Activated T-helper 1 cell treated with anti-CD3 and anti-CD28 coated beads, Interleukin-2, amount 50 U/mL, for 16 hours (primary cell): ENCODE measurements around the gene NFIB.

Source experiments
- DNase-seq, 2 donors: peaks; one replicate each; pipeline ENCODE4 v3.0.0-alpha.2; 2020; ENCODE audit warnings: low read depth in 1 of 2, low spot score in 1 of 2

NFIB gene

DNA sequence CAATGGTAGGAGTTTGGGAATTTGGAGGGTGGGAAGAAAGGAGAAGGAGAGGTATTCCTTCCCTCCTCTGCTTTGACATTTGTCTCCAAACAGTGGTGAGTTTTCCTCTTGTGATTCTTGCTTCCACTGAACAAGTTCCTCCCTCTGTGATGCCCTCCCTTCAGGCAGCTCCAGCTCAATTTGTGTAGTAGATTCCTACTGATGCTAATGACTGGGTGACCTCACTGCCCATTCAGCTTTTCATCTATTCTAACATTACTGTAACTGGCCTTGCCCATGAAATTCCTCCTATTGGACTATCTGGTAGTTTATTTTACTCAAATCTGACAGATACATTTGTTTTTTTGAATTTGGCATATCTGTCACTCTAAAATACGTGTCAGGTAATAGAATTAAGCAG is 121.4 kb downstream of the NFIB start:
- no peak for DNase-seq

DNA sequence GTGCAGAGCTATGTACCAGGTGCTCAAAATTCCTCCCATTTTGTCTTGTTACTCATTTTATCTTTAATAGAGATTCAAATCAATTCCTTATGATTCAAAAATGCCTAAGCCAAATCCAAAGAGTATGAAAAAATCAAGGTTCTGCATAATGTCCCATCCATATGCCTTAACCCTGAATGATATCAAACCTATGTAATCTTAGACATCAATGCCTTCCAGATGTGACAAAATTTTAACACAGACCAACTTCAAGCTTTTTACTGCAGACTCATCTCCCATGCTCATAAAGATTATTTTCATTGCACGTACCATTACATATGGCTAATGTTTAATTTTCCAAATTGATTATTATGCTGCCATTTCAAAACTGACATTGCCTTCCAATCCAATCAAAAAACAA is 122.4 kb downstream of the NFIB start:
- no peak for DNase-seq

DNA sequence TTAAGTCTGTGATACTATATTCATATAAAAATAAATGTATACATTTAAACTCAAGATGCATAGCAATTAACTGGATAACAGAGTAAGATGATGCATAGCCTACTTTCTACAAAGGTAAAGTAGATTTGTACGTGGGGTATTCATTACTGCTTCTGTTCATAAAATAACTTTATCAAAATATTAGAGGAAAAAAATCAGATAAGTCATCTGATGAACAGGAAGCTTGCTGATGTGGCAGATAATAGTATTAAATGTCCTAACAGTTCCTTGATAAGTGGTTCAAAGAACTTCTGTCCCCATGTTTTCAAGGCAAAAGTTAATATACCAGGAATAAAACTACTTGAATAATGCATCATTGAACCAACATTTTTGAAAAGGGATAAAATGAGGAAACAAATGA is 123.7 kb downstream of the NFIB start:
- DNase-seq = no peak

DNA sequence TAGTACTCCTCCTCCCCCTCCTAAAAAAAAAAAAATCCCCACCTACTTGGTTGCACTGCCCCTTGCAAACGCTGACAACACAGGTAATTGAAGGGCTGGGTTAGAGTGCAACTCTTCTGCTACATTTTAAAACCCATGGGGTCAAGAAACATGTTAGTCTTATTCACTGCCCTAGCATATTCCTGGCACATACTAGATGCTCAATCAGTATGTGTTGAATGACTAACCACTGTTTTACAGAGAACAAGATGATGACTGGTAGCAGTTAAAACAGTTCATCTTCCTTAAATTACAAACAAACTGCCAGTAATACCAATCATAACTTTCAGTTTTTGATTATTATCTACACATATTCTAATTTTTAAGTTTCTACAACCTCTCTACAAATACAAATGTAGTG is 124.4 kb downstream of the NFIB start:
- no peak for DNase-seq

DNA sequence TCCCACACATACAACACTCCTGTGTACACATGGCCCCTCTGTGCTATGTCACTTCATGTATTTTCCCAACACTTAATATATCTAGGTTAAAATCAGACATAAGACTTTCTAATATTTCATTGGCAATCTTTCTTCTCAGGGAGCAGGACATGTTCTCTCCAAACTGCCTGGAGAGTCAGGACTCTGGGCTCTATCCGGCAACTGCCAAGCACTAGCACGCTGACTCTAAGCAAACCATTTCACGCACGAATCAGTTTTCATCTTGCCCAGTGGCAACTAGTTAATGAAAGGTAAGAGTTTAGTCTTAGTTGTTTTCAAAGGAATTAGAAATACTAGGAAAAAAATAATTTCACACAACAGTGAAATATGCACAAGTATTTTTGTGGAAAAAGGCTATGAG is 124.8 kb downstream of the NFIB start:
- DNase-seq = no peak

DNA sequence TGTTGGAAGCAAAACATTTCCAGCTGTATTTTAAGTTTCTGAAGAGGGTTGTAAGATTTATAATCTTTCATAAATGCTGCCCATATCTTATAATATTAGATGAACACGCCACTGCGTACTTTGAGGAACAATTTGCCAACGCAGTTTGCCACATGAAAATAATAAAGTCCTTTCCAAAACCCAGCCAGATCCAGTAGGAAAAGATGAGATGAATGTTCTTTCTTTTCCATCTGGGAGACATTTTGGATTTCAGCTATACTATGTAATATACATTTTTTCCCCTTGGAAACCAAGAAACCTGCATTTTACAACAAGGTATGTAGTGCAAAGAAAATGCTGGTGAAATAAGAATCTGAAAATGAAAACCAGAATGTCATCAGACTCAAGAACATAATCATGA is 125.4 kb downstream of the NFIB start:
- DNase-seq = no peak

DNA sequence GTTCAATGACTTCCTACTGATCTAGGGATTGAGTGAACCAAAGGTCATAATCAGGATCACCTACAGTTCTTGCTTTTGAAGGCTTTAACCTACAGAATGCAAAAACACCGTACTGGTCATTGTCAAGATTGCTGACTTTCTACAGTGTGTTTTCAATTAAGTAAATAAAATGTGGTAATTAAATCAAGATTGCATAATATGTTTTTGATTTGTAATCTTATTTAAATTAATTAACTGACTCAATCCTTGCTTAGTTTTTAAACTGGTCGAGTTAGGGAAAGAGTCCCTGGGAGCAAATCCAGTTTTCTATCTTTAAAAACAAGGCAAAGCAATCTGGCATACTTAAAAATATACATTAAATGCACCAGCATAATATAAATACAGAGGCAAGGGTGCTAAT is 125.9 kb downstream of the NFIB start:
- DNase-seq = no peak

DNA sequence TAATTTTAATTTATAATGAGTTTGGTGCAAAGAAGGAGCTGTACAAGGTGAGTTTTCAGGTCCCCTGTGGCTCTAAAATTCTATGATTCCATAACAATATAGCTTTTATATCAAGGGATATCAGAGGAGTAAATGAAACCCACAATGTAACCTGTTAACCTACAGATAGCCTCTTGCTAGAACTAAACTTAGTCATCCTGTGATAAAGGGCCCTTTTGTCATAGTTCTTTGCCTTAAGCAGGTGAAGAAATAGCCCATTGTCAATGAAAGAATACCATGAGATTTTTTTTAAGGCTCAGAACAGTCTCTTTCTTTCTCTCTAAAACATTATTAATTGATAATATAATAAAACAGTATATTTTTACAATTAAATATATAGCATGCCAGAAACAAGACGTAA is 127.8 kb downstream of the NFIB start:
- no peak for DNase-seq

DNA sequence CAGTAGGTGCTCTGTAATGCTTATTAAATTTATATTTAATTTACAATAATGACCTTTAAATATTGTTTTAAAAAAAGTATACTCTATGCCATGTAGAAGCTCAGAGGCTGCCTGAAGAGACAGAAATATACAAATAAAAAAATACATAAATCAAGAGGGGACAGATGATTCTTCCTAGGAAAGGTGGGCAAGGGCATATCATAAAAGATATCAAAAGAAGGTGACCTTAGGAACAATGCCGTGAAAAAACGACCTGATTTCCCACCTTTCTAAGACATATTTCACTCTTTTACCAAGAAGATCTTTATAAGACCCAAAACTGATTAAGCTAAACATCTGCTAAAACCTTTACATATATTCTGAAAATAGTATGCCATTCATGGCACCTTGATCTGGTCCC is 128.9 kb downstream of the NFIB start:
- no peak for DNase-seq

DNA sequence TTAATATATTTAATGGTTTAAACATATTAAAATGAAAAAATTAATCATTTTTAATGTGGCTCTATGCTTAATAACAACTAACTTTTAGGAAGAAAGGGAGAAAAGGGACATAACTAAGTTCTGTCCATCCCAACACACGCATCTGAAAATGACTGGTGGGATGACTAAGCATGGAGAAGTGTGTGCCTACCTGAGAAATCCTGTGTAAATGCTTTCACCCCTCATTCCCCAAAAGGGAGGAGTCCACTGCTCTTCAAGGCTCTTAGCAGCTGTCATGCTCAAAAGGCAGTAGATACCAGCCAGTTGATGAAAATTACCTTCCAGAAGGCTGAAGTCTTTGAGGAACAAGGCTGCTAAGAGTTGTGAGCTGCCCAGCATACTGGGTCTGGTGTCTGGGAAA is 130.9 kb downstream of the NFIB start:
- DNase-seq = no peak

DNA sequence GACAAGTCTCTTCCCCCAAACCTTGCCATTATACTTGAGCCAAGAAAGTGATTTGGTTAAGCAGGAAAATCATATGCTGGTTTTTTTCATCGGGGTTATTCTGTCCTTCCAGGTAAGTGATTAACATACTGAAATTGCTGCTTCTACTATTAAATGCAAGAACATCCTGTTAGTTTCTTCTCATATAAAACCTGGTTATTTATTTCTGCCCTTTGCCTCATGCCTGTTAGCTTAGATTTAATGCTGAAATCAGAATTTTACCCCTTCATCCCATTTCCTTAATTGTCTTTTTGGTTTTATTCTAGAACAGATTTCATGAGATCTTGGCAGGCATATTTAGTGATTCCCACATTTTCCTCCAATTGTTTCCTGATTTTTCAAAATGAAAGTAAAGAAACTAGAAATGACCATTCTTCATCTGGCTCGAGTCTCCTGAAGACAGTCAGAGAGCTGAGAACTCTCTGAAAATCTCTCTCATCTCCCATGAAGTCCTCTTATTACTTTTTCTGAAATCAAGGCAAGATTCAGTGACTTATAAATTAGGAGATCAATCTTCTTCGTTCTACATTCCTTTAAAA is 132.9 kb downstream of the NFIB start:
- DNase-seq = no peak

DNA sequence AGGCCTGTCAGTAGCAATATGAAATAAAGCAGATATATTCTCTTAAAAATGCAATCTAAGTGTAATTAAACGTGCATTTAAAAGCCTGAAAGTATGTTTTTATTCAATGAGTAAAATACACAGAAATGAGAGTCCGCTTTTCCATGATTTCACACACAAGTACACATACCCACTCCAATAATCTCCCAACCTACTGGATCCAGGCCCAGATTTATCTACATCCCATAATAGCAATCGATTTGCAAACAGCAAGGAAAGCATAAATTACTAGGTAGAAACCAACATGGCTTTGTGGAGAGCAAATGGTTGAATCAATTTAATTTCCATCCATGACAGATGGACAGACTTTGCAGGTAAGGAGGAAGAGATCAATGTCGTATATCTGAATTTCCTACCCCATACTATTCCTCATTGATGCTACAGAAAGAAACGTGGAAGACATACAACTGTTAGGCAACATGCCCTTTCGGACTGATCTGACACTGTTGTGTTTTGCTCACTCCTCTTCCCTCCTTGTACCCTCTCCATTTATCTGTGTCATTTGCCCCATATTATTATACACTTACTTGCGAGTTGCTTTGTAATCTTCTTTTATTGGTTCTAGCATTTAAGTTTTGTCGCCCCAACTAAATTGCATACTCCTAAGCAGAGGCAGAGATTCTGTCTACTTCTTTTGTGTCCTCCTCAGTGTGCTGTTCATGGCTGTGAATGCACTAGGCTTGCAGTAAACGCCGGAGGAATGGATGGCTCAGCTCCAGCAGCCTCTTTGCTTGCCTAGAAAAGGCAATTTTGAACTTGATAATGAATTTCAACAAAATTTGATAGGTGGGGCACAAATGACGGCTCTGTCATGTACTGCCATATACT is 133.6 kb downstream of the NFIB start:
- DNase-seq = no peak

DNA sequence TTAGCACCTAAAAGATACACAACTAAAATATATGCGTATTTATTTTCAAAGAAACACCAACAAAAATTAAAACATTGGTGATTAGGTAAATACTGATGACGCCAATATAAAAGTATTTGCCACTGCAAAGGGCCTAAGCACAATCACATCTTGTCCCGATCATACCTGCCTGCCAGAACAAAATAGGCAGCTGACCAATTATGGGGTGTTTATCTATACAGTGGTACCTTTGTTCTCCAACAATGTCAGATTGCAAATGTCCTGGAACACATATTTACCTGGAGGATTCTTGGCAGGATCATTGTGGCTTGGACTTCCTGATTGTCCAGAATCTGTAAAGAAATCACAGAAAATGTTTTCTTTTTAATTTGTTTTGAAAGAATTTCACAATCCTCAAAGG is 134.5 kb downstream of the NFIB start:
- no peak for DNase-seq

DNA sequence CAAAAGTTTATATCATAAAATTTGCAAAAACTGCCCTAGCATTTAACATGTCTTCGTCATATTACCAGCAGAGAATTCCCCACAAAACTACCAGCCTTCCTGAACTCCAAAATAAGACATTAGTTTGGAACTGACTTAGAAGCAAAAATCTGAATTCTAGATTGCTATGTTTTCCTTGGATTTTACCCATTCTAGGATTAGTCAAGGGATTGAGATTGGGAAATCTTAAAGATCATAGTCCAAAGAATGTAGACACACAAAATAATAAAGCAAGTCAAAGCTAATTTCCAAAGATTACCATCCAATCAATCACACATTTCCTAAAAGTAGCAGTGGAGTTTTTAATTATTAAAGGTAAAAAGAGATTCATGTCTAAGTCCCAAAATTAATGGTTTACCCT is 138.2 kb downstream of the NFIB start:
- no peak for DNase-seq

DNA sequence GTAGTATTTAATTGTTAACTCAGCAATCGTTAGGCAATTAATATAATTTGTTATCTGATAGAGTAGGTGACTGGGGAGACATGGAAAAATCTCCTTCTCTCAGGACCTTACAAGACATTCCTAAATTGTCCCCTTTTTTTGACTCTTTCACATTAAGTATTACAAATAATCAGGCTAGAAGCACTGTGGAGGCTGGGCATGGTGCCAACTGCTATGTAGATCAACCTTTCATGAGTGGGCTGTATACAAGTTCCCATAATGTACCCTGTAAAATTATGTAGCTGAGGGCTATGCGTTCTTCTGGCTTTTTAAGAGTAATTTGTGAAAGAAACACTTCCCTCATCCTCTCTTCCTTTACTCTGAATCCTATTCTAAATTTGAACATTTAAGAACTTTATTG is 140.2 kb downstream of the NFIB start:
- no peak for DNase-seq

DNA sequence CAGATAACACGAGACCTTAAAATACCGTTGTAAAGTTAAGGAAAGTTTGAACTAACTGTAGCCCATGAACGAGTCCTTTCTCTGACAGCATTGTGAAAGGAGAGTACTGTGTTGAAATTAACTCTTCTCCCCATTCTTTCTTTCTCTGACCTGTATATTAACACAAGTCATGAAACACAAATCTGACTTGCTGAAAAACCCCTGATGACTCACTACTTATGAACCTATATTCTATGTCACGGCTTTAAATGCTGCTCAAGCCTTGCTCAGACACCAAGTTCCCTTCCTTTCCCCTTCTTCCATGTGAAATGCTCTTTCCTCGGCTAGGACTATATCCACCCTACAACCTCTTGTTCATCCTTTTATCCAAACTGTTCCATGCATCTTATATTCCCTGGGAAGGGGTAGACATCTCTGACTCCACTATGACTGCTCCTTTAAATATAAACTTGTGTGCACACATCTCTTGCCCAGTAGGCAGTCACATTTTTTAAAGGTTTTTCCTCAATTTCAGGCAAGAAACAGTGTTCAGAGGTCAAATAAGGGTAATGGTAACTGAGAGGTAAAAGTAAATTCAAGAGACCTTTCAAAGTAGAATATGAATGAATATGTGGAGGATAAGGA is 142.9 kb downstream of the NFIB start:
- DNase-seq = no peak

DNA sequence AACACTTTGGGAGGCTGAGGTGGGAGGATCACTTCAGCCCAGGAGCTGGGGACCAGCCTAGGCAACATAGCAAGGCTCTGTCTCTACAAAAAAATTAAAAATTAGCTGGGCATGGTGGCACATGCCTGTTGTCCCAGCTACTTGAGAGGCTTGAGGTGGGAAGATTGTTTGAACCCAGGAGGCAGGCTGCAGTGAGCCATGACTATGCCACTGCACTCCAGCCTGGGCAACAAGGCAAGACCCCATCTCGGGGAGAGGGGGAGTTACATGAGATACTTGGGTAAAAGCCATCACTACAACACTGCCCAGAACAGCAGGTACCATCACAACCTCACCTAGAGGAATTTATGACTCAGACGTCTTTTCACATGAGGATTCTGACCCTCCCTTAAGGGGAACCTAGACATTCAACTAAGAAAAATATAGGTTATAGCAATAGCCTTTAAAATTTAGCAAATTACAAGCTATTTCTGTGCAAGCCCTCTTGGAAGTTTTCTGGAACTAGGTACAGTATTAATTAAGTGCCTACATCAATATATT is 143.5 kb downstream of the NFIB start:
- no peak for DNase-seq

DNA sequence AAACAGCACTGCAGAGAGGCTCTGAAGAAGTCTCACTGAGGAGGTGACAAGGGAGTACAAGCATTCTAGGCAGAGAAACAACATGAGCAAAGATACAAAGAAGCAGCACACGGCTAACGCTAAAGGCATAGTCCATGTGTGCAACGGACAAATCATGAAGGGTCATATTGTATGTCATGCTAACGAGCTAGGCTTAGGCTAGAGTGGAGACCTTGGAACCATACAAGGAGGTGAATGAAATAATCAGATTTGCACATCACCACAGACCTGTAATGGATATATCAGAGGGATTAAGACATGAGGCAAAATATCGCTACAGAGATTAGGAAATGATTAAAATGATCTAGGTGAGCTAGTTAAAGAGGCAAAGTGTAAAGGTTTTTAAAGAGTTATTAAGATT is 145.6 kb downstream of the NFIB start:
- no peak for DNase-seq

DNA sequence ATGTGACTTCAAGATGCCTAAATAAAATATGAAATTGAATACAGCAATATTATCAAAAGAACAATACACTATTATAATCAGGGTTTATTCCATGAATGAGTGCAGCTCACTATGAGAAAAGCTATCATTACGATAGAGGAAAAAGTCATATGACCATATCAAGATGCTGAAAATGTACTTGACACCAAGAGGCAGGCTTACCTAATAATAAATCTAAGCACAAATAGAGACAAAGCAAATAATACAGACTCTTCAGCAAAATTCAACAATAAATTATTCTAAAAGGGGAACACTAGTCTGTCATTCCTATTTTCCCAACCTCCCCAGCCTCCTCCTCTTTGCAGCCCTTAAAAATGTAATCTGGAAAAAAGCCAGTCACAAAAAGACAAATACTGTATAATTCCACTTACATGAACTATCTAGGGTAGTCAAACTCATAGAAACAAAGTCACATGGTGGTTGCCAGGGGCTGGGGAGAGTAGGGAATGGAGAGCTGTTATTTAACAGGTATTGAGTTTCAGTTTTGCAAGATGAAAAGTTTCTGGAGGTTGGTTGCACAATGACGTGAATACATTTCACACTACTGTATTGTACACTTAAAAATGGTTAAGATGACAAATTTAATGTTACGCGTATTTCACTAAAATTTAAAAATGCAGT is 148.4 kb downstream of the NFIB start:
- no peak for DNase-seq

DNA sequence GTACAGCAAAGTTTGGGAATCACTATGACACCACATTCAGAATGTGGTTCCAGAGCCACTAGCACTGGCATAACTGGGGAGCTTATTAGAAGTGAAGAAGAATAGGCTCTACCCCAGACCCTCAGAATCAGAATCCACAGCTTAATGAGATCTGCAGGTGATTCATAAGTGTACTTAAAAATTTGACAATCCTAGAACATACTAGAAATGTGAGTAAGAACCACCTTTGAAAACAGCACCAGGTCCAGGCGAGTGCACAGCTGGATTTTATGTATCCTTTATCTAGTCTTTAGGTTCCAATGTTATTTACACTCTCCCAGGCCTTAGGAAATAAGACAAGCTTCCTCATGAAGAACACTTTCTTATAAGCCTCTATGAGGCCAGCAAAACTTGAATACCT is 149.0 kb downstream of the NFIB start:
- DNase-seq = no peak

DNA sequence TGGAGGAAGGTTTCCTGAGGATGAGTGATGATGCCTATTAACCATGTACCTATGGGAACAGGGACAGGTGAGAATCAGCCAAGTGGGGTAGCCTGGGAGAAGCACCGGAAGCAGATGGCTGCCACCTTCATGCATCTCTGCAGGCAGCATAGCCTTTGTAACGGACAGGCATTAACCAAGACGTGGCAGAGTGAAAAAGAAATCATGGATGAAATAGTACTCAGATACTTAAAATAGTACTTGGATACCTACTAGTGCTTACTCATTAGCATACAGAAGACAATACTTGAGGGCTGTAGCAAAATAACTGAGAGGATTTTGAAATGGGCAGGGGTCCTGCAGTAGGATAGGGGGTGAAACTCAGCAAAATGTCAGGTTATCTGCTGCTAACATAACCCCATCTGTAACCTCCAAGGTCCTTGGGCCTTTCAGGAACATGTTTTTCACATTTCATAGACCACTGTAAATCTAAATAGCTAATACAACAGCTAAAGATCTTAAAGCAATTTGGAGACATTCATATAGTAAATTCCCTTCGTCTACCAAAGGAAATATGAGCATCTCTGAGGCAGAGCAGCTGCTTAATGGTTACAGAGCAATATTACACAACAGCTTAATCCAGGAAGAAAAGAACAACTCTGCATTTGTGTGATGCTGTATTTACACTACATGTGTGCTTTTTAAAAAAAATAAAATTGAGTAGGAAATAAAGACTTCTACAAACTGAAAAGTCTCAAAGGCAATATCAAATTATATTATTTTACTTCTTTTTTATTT is 154.3 kb downstream of the NFIB start:
- no peak for DNase-seq
